ENCODE results near the gene ARID4A.
A peak's percentile ranks its signal among the peaks of the same experiment; 100 is the strongest.
"Not testable (repeated sequence)": the region's sequence is repeated elsewhere in the genome, so short reads cannot be mapped to it uniquely, and the experiment has no call there.

ARID4A gene

DNA sequence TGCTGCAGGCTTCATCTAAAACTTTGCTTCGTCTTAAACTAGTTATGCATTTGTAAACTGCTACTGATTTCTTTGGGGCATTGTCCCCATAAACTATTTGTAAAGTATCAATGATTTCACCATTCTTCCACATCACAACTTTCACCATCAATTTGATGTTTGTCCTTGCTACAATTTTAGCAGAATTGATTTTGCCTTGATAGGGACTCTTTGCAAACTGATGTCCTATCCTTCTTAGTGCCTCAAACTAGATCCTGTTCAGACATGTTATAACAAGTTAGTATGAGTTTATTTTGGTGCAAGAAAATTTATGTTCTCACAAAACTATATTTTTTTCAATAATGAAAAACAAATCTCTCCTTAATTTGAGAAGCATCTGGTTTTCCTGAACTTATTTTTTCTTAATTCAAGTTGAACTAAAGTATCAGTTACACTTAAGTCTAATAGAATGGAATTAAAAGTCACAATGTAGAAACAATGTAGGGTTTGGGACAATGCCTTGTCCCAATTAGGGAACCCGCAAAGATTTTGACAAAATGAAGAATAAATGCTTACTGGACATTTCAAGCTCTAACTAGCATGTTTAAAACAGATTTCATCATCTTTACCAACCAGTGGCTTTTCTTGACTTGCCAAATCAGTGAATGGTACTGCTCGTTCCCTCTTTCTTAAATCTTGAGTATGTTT is 10.1 kb upstream of the ARID4A start:
- DNase-seq: no peak

DNA sequence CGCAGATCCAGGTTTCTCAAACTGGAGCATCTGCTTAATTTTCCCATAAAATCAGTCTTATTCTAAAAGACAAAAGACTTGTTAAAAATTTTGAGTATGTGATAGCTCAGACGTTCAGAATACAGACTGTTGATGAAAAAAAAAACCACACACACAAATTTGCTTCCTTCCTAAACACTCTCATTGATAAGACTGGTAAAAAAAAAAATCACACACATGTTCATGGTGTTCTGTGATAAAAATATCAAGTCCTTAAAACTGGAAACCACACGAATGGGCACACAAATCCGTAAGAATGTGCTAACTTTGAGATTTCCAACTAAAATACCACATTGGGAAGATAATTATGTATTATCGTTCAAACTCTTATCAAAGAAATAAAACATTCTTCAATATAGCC is 6.7 kb upstream of the ARID4A start:
- DNase-seq: no peak

DNA sequence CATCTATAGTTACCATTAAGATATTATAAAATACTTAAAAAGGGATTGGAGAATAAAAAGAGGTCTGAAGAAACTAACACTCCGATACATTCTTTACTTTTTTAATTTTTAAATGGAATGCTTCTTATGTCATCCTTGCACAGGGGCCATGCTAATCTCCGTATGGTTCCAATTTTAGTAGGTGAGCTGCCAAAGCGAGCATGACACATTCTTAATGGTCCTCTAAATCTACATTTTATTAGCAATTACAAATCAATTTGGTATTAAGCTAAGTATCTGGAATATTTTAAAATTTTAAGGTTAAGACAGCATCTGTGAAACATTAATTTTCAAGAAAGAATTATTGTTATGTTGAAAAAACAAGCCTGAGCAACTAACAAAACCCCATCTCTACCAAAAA is 6.2 kb upstream of the ARID4A start:
- DNase-seq: no peak

DNA sequence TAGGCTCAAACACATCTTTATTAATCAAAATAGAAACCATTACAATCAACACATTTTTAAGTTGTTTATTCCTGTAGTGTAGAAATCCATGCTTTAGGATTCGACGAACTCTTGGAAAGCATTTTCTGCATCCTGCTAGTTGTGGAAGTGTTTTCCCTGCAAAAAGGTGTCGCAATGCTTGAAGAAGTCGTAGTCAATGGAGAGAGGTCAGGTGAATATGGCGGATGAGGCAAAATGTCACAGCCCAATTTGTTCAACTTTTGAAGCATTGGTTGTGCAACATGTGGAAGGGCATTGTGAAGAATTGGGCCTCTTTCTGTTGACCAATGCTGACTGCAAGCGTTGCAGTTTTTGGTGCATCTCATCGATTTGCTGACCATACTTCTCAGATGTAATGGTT is 4.2 kb upstream of the ARID4A start:
- DNase-seq: no peak

DNA sequence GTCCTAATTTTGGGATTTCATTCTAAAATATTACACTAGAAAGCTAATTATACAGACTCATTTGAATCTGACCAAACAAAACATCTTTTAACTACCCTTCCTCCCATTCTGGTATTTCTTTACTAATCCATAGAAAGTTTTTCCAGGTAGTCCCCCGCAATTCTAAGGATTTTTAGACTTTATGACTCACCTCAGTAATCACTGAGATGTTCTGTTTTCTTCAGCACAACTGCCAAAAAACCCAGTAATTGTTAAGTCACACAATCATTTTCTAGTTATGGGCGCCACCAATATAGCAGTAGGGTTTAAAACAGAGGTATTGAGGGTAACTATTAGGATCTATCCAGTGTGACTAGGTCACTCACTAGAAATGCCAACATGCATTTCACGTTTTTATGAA is 1.6 kb upstream of the ARID4A start:
- DNase-seq: no peak

DNA sequence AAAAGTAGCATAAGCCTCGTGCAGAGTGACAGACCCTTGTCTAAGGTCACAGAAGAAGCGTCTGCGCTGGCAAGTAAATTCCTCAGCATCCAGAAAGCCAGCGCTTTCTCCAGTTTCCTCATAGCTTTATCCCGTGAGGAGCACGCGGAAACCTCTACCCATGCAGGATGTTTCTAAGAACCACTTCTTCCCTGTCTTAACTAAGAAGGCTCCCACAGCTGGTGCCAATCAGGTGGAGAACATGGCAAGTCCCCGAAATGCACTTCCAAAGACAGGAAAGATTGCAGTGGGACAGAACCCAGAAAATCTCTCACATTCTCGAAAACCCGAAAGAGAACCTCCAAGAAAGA is 968 bp upstream of the ARID4A start:
- DNase-seq: no peak

DNA sequence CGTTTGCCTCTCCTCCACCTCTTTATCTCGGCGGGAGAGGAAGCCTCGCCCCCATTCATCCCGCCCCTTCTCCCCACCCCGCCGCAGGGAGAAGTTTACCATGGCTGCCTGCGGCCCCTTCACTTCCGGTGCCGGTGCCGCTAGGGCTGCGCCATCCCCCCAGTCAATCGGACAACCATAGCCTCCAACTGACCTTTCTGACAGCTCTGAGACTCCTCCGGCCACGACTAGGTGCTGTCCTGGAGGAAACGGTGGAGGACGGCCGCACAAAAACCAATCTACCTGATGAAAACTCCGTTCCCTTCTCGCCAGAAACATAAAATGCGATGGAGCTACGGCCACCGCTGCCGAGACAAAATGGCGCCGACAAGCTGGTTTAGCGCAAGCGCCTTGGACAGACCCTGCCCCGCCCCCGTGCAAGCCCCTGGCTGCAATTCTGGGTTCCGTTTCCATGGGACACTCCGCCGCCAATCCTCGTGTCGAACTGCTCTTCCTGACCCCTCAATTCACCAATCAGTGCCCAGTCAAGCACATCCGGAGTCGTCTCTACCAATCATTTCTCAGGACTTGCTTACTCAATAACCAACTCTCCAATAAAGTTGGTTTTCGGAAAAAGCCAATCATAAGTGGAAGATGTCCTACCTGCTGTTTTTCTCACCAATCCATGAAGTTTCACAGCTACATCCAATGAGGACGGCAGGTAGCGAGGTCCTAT is 436 bp upstream of the ARID4A start:
- DNase-seq: peak; percentile 99

DNA sequence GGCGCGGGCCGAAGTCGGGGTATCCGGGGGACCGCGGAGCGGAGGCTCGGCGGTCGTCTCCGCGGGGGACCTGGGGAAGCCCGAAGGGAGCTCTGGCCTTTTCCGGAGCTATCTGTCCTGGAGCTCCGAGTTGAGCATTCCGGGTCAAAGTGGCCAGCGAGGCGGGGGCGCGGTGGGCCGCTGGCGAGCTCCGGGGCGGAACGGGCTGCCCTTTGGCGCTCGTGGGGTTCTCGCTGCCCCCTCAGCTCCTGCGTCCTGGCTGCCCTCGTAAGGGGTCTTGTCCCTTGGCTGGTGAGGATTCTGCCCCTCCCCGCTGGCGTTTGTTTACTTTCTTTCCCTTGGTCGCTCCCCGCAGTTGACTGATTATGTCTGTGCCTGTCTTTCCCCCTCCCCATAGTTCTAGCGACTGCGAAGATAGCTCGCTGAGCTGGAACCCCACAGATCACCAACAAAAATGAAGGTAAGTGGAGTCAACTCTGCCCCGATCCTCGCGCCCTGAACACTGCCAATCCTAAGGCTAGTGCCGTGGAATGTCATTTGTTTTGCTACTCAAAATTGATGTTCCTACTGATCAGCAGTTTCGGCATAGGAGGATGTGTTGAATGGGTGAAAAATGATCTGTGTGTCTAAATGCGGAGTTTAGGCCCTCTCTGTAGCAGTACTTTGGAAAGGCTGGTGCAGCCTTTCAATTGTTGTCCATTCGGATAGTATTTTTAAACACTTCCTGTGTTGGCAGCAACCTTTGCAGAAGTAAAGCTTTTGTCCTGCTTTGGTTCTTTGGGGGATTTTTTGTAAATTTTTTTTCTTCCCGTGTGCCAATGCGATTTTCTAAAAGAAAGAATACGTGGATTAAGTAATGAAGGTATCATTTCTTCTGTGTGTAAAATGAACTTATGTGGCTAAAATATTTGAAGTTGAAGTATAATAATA is 1.3 kb downstream of the ARID4A start:
- DNase-seq: peak; percentile 80

DNA sequence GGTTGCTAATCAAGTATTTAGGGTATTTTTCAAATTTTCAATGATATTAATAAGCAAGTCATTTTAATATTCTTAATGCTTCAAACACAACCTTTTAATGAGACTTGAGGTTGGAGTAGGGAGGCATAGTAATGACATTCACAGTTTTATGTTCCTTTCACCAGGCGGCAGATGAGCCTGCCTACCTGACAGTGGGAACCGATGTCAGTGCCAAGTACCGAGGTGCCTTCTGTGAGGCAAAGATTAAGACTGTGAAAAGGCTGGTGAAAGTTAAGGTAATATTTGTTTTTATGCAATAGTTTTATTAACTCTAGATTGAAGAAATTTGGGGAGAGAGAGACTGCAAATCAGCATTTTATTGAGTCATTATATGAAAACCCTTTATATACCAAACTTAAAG is 3.1 kb downstream of the ARID4A start:
- no peak for DNase-seq

DNA sequence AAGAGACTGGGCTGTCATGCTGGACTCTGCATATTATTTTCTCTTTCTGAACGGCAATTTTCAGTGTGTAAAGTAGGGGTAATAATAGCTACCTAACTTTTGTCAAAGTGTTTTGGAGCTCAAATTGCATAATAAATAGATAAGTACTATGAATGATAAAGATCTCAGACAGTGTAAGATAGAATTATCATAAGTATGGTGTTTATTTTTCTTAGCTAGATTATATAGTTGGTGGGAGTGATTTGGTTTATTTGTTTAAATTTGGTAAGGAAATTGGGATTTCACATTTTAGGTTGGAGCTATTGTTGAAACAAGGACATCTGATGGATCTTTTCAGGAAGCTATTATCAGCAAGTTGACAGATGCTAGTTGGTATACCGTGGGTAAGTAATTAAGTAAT is 7.4 kb downstream of the ARID4A start:
- no peak for DNase-seq

DNA sequence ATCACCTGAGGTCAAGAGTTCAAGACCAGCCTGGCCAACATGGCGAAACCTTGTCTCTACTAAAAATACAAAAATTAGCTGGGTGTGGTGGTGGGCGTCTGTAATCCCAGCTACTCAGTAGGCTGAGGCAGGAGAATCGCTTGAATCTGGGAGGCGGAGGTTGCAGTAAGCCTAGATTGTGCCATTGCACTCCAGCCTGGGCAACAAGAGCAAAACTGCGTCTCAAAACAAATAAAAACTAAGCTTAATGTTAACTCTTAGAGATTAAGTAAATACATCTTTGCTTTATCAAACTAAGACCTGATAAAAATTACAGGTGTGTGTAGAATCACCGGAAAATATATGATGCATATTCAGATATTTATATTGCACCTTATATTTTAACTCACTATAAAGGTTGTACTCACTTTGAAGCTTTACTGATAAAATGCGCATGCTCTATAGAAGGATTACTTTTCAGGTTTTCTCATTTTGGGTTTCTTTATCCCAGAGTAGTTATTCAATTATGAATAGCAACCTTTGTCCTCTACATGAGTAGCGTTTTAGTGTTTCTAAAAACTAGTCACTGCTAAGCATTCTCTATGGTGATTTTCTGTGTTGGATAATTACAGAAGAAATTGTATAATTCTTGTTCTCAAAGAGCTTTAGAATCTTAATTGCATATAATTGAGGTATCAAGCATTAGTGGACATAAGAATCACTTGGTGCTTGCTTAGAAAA is 9.4 kb downstream of the ARID4A start:
- no peak for DNase-seq

DNA sequence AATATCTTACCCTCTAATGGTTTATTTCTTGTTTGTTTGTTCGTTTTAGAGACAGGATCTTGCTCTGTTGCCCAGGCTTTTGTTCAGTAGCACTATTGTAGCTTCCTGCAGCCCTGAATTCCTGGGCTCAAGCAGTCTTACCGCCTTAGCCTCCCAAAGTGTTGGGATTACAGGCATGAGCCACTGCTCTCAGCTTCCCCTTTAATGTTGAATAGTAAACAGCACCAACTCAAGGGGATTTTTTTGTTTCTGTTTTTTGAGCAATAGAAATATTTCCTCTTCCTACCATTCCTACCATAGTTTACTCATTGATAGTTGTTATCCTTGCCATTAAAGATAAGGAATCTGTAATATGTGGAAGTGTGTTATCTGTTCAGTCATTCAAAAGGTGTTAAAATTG is 10.7 kb downstream of the ARID4A start:
- DNase-seq: no peak

DNA sequence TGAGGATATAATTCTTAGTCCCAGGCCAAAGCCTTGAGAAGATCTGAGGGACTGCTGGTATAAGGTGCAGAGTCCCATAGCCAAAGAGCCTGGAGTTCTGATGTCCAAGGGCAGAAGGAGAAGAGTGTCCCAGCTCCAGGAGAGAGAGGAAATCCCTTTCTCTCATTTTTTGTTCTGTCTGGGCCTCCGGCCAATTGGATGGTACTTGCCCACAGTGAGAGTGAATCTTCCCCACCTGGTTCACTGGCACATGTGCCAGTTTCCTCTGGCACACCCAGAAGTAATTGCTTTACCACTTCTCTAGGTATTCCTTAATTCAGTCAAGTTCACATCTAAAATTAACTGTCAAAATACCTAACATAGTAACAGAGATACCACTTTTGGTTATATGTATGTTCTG is 15.3 kb downstream of the ARID4A start:
- no peak for DNase-seq

DNA sequence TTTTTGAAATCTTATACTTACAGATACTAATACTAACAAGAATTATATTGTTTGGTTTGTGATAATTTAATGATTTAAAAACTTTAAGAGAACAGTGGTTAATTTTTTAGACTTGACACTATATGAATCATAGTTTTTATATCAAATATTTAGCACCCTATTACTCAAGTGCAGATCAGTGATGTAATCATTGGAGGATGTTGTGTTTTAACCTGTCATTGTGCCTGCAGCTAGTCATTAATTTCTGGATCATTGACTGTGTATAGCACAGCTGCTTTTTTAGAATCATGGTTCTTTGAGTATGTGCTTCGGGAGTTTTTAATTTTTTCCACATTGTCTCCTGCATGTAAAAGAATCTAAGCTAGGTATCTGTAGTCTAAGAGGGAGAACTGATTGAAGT is 17.3 kb downstream of the ARID4A start:
- no peak for DNase-seq

DNA sequence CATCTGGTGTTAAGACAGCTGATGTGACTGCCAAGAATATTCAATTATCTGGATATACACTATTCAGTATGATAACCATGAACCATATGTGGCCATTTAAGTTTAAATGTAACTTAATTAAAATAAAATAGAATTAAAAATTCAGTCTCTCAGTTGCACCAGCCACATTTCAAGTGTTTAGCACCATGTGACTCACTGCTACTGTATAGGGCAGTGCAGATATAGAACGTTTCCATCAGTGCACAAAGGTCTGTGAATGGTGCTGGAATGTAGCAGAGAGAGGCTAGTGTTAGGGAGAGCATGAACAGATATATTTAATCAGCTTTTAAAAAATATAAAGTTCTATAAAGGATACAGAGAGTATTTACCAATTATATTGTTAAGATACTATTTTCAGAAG is 28.7 kb downstream of the ARID4A start:
- no peak for DNase-seq

DNA sequence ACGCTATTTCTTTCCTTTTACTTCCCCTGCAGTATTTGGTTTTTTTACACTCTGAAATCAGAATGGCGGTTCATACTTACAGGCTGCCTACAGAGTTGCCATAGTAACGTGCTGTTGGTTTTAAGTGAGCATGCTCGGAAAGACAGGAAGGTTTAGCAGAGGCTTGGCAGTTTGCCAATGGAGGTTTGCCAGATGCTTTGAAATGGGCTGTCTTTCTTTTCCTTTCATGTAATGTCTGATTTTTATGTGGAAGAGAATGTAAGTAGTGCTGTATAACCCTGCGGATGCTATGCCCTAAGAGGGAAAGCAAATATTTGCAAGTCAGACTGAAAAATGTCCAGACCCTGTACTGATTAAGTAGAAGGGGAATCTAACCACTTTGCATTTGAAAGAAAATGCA is 32.8 kb downstream of the ARID4A start:
- peak; percentile 60 for DNase-seq

DNA sequence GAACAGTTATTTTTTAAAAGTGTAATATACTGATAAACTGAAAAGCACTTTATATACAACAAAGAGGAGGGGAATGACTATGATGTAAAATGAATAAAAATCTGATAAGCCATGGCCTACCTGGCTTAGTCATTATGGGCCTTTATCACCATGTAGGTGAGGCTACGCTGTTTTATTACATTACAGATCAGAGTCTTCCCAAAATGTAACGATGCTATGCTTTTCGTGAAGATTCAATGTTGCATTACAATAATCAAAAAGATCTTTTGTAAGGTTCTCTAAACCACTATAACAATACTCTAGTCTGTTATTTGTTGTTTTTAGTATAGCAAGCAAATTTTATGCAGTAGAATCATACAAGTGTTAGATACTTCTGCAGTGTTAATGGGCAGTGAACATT is 34.2 kb downstream of the ARID4A start:
- no peak for DNase-seq

DNA sequence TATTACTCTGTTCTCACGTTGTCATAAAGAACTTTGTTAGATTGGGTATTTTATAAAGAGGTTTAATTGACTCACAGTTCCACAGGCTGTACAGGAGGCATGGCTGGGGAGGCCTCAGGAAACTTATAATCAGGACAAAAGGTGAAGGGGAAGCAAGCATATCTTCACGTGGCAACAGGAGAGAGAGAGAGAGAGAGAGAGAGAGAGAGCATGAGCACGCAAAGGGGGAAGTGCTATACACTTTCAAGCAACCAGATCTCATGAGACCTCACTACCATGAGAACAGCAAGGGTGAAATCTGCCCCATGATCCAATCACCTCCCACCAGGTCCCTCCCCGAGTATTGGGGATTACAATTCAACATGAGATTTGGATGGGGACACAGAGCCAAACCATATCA is 41.3 kb downstream of the ARID4A start:
- not testable (repeated sequence) for DNase-seq

DNA sequence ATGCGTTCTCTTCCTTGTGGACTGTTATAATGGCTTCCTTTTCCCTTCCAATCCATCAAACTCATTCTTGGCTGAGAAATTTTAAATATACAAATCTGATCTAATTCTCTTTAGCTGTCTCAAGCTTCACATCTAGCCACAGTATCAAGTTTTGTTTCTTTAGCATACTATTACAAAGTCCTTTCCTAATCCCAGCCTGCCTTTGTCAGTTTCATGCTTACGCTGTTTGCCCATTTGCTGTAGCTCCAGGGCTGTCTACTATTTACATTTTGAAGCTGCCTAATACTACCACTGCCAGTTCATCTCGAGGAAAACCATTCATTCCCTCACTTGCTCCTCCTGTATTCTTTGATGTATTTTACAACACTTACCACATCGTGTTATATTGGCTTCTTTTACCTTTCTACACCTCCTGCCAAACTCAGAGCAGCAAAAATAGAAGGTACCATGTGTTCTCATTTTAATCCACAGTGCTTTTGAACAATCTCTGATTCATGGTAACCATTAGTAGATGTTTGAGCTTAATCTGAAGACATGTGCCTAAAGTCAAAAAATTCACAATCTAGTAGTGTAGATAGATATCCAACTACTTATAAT is 42.9 kb downstream of the ARID4A start:
- DNase-seq: no peak

DNA sequence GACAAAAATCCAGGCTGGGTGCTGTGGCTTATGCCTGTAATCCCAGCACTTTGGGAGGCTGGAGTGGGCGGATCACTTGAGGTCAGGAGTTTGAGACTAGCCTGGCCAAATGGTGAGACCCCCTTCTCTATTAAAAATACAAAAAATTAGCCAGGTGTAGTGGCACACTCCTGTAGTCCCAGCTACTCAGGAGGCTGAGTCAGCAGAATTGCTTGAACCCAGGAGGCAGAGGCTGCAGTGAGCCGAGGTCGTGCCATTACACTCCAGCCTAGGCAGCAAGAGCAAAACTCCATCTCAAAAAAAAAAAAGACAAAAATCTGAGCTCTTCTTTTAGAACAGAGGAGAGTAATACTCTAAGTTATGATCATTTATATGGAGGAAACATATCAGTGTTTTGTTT is 45.2 kb downstream of the ARID4A start:
- not testable (repeated sequence) for DNase-seq

DNA sequence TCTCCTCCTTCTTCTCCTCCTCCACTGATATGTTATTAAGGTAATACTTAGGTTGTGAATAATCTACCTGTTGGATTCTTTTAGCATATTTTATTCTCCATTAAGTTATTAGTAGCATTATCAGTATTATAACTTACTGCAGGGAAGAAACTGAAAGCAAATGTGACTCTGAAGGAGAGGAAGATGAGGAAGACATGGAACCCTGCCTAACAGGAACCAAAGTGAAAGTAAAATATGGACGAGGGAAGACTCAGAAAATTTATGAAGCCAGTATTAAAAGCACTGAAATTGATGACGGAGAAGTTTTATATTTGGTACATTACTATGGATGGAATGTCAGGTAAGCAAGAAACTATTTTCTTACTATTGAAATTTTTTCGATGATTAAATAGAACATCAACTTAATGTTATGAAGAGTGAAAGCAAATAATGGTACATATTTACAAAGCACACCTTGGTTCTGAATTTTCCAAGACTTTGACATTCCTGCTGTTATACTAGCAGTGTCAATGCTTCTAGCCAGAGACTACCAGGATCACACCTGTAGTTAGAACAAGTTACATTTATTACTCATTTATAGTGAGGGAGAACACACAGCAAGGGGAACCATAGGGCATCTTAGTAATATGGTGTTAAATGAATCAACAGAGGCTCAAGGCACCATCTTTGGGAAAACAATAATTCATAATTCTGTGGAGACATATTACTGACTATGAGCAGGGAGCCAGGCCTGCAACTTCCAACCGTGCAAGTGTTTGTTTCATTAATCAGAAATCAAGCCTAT is 55.4 kb downstream of the ARID4A start:
- DNase-seq: no peak
